ENCODE data around the gene PARP3. TPM values are rescaled to one million over a fixed set of nuclear protein-coding genes. Genes with fewer than 3 reads are reported as not detected.

Gene PARP3
- polyA plus RNA-seq, 5 donors, result 16.3 to 24.2 (median 20.1) TPM

DNA sequence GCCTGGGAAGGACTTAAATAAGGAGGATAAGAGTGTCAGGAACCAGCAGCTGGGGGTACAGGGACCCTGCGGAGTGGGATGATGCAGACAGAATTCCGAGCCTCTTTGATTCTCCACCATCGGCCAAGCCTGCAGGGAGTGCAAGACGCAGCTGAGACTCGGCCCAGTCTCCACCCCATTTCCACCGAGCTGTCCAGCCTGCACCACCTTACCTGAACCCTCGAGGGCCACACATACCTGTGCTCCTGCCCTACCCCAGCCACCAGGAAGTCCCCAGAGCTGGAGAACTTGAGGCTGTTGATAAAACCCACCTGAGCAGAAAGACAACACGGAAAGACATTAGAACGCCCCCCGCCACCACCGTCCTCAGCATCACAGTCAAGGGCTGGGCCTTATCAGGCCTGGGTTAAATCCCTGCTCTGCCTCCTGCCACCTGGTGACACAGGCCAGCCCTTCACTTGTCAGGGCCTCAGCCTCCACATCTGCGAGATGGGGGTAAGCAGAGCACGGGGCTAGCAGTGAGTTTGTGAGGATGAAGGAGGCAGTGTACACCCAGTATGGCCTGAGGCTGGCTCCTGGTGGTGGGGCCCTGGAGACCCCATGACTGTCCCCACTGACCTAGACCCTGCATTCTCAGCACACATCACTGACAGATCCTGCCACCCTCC, 8.6 kb upstream of the PARP3 start:
- no peak for DNase-seq

DNA sequence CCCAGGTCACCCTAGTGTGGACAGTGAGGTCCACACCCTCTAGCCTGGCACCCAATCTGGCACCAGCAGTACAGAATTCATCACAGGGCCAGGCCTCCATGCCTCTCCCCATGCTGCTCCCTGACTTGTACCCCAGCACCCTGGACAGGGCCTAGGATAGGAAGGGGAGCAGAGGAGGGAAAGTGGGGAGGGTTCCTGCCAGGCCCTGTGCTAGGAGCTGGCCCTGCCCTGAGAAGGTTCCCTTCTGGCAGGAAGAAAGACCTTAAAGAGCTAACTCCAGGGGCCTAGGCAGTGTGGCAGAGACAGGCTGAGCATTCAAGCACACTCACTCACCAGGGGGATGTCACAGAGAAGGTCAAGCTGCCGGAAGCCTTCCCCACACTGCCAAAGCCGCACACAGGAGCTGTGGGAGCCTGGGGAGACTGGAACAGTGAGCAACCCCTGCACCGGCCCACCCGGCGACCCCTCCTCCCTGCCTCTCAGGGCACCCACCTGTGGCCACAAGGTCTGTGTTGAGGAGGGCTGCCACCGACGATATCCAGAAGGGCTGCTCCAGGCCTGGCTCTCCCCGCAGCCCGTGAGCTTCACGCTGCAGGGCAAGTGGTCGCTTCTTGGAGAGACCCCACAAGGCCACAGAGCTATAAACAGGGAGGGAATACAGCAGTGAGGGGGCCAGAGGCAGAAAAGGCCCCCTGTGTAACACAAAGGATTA, 7.9 kb upstream of the PARP3 start:
- DNase-seq, result no peak

DNA sequence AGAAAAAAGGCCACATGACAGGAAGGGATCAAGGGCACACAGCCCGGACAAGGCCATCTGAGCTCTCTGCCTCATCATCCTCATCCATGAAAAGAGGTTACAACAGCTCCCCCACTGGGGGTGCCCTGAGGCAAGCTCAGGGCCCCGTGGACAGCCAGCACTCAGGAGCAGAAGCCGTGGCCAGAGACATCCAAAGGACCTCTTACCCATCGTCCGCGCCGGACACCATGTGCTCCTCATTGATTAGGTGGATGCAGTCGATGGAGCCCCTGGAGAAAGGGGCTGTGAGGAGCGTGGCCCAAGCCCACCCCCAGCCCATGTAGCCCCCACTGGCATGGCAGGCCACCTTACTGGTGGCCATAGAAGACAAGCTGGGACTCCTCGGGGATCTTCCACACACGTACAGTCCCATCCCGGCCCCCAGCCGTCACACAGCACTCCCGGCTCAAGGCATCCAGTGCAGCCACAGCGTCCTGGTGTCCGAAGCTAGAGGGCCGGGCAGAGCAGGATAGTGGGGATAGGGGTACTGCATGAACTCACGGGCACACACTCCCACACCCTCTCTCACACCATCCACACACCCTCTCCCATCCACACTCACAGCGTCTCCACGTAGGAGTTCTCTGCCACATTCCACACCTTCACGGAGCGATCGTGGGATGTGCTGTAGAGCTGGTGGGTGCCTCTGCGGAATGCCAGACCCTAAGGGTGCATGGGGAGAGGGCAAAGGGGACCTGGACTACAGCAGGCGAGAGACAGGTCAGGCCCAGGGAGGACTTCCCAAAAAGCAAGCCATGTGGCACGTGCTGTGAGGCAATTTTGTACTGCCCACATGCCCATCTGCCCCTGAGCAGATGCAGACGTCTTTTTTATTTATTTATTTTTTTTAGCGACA, 6.9 kb upstream of the PARP3 start:
- no peak for DNase-seq

DNA sequence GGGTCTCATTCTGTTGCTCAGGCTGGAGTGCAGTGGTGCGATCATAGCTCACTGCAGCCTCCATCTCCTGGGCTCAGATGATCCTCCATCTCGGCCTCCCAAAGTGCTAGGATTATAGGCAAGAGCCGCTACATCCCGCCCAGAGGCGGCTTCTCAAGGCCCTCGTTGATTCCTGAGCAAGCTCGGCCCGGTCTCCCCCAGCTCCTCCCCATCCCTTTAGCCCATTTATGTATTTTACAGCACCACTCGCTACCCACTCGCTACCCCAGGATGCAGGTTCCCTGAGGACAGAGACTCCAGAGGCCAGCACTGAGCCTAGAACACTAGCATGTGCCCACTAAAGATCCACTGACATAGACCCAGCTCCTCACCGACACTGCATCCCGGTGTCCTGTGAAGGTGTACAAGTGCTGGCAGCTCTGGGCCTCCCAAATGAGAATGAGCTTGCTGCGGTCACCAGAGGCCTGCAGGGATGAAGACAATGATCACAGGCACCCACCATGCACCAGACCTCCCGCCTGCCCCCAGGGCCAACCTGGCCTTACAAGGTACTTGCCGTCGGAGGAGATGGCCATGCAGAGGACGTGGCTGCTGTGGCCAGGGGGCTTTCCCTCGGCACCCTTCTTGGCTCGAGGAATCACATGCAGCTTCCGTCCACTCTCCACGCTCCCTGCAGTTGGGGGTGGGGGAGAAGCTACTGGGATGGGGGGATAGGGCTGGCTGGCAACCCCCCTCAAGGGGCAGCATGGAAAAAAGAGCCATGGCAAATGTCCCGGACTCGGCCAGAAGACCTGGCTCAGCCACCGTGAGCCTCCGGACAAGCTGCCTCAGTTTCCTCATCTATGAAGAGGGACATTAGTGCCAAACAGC, 6.0 kb upstream of the PARP3 start:
- DNase-seq, result no peak

DNA sequence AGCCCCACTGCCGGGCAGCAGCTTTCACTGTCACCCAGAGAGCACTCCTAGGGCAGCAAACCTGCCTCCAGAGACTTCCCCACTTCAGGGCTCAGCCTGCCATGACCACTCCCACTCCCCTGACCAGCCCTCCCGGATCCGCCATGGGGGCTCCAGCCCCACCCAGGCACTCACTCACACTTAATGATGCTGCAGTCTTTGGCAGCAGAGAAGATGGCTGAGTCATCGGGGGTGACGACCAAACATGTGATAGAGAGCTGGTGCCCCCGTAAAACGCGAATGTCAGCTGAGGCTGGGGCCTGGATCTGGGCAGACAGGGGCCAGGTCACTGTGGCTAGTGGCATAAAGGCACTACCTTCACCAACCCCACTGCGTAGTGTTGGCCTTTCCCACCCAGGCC, 5.1 kb upstream of the PARP3 start:
- DNase-seq, result no peak

DNA sequence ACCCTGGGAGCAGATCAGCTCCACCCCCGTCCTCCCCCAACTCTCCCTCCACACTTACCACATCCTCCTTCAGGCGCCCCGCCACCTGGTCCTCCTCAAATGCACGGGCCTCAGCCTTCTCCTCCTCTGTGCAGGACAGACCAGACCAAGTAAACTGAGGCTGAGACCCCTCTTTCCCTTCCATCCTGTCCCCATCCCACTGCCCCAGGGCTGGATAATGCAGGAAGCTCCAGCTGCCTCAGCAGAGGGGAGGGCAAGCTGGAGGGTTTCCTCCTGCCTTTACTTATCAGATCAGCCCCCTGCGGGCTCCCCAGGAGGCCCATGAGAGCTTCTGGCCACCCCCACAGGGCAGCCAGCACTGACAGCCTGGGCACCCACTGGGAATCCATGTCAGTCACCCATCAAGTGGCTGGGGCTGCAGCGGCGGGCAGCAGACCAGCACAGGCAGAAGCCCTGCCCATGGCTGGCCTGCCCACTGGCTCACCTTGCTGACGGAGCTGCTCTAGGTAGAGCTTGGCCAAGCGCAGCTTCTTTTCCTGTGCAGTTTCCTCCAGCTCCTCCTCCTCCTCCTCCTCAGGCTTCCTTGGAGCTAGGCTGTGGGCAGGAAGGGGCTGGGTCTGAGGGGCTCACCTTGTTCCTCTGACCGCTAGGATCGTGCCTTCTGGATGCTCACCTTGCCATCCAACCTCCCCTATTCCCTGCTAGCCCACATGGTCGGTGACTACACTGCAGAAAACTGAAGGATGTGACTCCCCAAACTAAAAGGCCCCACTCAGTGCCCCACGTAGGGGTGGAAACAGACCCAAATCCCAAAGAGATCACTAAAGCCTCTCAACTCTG, 4.3 kb upstream of the PARP3 start:
- DNase-seq, result no peak

DNA sequence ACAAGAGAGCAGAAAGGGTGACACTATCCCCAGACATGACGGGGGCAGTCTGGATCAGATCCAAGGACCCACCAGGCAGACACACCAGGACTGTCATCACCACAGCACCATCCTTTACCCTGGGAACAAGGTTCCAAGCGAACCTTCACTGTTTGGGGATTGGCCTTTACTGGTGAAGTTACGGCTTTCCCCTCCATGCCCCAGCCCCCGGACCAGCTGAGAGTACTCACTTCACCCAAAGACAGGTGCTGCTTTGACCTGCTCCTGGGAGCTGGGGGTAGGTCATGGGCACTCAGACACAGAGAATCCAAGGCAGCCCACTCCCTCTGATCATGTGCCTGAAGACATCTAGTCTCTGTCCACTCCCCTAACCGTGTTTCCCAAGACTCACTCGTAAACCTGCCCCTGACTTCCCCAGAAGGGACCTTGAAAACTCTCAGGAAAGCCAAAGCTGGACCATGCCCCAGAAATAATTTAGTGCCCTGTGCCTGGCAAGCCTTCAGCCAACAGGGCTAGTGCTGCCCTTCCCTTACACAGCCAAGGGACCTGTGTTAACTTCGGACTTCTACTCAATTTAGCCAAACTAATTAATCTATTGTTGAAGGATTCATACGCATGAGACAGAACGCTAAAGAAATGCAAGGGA, 3.3 kb upstream of the PARP3 start:
- DNase-seq, result no peak

DNA sequence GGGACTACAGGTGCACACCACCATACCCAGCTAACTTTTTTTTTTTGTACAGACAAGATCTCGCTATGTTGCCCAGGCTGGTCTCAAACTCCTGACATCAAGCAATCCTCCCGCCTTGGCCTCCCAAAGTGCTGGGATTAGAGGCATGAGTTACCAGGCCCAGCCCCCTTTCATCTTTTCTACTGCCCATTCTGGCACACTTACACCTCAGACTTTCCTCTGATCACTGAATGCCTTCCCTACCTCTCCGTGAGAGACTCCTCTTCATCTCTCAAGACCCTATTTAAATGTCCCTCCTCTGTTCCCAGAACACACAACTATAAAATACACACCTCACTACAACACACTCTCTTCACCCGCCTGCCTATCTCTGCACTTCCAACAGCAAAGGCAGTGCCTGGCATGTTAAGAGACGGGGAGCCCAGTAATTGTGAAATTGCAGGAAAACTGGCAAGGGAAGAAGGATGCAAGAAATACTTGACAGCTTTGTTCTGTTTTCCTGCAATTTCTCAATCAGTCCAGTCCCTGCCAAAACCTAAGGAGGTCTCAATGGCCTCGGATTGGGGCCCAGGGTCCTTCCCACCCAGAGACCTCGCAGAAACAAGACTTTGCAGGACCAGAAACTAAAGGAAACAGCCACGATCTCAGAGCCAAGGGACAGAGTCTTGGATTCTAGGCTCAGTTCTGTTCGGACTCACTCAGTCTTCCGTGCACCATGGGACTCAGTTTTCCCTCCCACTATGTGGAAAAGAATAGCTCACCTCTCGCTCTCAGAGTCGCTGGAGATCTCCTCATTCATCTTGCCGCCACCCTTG, 1.3 kb upstream of the PARP3 start:
- DNase-seq, result peak in 1 of 2 donors; percentile 23

DNA sequence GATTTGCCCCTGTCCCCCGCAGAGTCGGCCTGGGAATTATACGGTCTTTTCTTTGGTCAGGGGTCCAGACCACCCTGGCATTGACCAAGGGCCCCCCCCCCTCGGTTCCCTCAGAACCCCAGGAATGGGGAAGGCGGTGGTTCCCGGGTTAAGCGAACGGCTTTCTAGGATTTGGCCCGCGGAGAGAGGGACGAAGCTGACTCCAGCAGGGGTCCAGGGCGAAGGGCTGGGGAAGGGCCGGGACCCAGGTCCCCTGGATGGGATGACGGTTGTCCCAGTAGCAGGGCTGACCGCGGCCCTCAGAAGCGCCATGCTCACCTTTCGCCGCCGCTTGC, 733 bp upstream of the PARP3 start:
- no peak for DNase-seq

DNA sequence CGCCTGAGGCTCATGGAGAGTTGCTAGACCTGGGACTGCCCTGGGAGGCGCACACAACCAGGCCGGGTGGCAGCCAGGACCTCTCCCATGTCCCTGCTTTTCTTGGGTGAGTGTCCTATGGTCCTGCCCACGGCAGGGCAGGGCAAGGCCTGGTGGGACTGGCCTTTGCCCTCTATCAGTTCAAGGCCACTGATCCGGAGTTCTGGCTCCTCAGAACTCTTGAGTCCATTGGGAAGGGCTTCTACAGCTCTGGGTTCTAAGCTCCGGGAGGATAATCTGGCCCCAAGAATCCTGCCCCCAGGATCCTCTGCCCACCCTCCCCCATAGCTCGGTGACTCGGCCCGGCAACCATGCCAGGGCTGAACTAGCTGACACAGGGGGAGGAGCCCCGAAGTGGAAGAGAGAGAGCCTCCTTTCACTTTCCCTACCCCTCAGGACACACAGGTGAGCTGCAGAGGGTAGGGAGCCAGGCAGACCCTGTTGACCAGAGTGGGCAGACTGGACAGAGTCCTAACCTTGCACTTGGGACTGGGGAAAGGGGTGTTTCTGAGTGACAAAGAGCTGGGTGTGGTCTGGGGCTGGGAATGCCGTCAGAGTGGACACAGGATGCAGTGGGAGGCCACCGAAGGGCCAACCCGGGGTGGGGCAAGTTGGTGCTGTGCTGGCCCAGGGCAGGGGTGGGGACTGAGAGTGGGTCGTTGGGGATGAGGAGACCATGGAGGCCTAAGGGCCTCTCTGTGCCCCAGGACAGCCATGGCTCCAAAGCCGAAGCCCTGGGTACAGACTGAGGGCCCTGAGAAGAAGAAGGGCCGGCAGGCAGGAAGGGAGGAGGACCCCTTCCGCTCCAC, 664 bp downstream of the PARP3 start:
- peak in 1 of 2 donors; percentile 25 for DNase-seq

DNA sequence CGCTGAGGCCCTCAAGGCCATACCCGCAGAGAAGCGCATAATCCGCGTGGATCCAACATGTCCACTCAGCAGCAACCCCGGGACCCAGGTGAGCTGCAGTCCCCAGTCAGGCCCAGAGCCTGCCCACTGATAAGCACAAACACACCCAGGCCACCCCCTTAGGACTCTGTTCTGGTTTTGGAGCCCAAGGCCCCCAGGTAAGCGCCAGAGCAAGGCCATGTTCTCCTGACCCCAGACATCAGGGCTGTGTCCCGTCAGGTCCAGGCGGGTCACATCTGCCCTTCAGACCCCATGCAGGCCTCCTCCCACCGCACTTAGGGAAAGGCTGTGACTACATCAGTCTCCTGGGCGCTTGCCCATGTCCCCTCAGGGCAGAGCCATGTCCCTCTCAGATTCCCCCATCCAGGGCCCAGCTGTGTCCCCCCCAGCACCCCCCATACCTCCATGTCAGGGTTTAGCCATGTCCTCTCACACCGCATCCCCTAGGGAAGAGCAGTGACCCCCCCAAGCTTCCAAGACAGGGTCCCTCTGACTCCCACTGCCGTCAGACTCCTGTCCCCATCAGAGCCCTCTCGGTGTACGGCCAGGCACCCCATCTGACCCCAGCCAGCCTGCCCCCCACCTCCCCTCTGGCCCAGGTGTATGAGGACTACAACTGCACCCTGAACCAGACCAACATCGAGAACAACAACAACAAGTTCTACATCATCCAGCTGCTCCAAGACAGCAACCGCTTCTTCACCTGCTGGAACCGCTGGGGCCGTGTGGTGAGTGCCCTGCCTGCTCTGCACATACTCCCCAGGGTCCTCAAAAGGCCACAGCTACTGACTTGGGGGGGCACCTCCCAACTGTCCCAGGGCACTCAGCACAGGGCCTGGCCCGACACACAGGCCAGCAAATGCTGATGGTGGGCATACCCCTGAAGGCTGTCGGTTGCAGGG, 1.6 kb downstream of the PARP3 start:
- DNase-seq, result no peak

DNA sequence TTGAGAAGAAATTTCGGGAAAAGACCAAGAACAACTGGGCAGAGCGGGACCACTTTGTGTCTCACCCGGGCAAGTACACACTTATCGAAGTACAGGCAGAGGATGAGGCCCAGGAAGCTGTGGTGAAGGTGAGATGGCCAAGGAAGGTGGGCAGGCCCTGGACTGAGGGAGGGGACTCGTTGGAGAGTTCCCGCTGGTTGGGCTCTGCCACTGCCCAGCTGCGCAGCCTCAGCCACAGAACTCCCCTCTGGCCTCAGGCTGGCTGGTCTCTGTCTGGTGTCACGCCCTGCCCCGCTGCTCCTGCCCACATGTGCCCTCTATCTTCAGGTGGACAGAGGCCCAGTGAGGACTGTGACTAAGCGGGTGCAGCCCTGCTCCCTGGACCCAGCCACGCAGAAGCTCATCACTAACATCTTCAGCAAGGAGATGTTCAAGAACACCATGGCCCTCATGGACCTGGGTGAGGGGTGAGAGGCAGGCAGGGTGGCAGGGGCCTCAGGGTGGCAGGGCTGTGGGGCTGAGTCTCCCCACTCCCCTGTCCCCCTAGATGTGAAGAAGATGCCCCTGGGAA, 2.4 kb downstream of the PARP3 start:
- DNase-seq, result no peak

DNA sequence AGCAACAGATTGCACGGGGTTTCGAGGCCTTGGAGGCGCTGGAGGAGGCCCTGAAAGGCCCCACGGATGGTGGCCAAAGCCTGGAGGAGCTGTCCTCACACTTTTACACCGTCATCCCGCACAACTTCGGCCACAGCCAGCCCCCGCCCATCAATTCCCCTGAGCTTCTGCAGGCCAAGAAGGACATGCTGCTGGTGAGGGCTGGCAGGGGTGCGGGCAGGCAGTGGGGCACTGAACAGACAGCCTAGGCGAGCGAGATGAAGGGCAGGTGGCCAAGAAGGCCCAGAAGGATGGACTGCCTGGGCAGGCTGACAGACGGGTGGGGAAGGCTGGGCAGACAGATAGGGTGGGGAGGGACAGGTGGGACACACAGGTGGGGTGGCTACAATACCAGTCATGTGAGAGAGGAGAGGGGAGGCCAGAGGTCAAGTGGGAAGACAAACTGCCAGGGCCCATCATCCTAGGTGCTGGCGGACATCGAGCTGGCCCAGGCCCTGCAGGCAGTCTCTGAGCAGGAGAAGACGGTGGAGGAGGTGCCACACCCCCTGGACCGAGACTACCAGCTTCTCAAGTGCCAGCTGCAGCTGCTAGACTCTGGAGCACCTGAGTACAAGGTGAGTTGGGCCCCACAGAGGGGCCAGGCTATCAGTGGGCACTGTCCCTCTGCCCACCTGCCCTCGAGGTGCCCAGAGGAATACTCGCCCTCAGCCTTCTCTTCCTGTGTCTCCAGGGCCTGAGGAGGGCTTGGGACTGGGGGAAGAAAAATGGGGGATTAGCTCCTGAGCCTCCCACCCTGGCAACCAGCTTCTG, 3.1 kb downstream of the PARP3 start:
- DNase-seq, result no peak

DNA sequence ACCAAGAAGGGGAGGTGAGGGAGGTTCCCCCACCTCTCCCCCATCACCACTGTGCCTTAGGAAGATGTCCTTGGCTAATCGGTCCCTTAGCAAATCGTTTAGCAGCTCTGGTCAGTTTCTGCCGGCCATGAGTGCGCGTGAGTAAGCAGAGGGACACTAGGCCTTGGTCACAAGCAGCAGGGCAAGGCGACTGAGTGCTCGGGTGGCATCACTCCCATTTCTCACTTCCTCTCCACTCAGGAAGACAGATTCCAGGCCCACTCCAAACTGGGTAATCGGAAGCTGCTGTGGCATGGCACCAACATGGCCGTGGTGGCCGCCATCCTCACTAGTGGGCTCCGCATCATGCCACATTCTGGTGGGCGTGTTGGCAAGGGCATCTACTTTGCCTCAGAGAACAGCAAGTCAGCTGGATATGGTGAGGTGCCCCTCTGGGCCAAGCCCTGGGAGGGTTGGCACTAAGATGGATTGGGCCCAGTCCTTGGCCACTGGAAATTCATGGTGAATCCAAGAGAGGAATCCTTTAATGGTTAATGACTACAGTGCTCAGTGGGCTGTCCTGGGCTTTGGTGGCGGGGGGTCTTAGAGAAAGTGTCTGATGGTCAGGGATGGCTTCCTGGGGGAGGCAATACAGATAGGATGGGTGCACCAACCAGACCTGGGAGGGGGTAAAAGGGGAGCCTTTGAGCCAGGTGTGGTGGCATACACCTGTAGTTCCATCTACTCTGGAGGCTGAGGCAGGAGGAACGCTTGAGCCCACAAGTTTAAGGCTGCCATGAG, 4.0 kb downstream of the PARP3 start:
- DNase-seq, result no peak

DNA sequence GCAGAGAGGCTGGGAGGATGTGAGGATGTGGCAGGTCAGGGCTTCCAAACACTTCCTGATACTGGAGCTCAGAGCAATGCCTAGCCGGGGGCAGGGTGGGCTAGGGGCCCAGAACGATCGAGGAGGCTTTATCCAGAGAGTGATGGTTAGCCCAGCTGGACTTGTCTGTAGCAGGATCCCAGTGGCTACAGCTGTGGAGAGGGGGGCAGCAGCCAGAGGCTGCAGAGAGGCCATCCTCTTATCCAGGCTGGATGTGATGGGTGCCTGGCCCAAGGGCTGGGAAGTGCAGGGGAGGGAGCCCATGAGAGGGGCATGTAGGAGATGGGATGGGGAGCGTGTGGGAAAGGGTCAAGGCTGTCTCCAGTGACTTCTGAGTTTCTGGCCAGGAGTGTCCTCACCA, 4.6 kb downstream of the PARP3 start:
- DNase-seq, result no peak
